Adrenal gland (tissue), 5 donors: Measurements from ENCODE around the gene GHR.

Experiments
- POLR2A ChIP-seq, 2 donors: fragments of 450-650 bp; IDR thresholded peaks; one replicate each; pipeline ENCODE4 v1.6.1; 2017; ENCODE audit warnings: antibody characterized with exemption in 2 of 2, mild to moderate bottlenecking in 2 of 2, moderate library complexity in 1 of 2
- TF ChIP-seq, protein P1 (sequence below), 6 experiments: fragments of 450-650 bp in 4 of 6; fragments of 200-600 bp in 2 of 6; sonication (generic) in 1 of 6; IDR thresholded peaks; 1 replicate in 5 of 6; 2 replicates in 1 of 6; pipeline versions ENCODE4 v1.5.1 to v1.8.0; 2016 to 2021; ENCODE audit warnings: antibody characterized with exemption in 6 of 6, mild to moderate bottlenecking in 2 of 6, moderate library complexity in 1 of 6
- donor health status: DM: no; HTN: no; CAD: no.

DNA sequence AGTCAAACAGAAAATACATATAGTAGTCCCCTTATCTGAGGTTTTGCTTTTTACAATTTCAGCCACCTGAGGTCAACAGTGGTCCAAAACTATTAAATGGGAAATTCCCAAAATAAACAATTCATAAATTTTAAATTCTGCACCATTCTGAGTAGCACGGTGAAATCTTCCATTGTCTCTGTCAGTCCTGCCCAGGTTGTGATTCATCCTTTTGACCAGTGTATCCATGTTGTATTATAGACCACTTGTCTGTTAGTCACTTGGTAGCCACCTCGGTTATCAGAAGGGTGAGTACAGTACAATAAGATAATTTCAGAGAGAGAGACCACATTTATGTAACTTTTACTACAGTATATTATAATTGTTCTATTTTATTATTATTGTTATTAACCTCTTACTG, 336.2 kb downstream of the GHR start:
- TF ChIP-seq, protein P1, sequence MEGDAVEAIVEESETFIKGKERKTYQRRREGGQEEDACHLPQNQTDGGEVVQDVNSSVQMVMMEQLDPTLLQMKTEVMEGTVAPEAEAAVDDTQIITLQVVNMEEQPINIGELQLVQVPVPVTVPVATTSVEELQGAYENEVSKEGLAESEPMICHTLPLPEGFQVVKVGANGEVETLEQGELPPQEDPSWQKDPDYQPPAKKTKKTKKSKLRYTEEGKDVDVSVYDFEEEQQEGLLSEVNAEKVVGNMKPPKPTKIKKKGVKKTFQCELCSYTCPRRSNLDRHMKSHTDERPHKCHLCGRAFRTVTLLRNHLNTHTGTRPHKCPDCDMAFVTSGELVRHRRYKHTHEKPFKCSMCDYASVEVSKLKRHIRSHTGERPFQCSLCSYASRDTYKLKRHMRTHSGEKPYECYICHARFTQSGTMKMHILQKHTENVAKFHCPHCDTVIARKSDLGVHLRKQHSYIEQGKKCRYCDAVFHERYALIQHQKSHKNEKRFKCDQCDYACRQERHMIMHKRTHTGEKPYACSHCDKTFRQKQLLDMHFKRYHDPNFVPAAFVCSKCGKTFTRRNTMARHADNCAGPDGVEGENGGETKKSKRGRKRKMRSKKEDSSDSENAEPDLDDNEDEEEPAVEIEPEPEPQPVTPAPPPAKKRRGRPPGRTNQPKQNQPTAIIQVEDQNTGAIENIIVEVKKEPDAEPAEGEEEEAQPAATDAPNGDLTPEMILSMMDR (IDR thresholded peaks at IDR 0.05): no peak
- TF ChIP-seq POLR2A (IDR thresholded peaks at IDR 0.05): no peak
